ENCODE results near the gene WWOX. TPM values are rescaled to one million over a fixed set of nuclear protein-coding genes. Genes with fewer than 3 reads are reported as not detected.

Gene WWOX
- total and polyA plus RNA-seq, 2 of the 8 experiments (the other 6 are each of a cell fraction or from before 2014, with no cell fraction given), result 5.4 to 16.7 TPM

- TF ChIP-seq TAF1 (IDR thresholded peaks at IDR 0.05; ENCODE audit: low read depth, low read length), result no peak
These were observed 851.3 kb downstream of the WWOX start (continued) for GRCh38 chr16:78950768-78951167.

Measured in H1 (cell line).